ENCODE measurements around the gene FDXR. TPM values are rescaled to one million over a fixed set of nuclear protein-coding genes. Genes with fewer than 3 reads are reported as not detected.

FDXR gene
- total RNA-seq, 4 donors from 2014 or later = 3.6 to 7.8 (median 4.6) TPM

DNA sequence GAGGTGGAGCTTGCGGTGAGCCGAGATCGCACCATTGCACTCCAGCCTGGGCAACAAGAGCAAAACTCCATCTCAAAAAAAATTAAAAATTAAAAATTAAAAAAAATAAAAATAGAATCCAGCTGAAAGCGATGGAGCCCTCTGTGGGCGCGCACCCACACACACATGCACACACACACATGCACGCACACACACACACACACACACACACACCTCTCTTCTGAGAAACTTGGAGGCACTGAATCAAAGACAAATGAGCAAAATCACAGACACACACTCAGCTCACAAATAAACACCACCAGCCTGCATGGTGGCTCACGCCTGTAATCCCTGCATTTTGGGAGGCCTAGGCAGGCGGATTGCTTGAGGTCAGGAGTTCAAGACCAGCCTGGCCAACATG, 30.2 kb upstream of the FDXR start:
- Histone ChIP-seq H3K36me3 (no peaks in the 10 kb centered on the region), H3K27me3 (peaks cover 66% of the 10 kb centered on the region), H3K27ac (no peak overlapping the region), H3K9me3 (no peaks in the 10 kb centered on the region), H3K4me1 (no peaks in the 10 kb centered on the region), H3K4me3 (no peak overlapping the region)
- no peak for ATAC-seq
- TF ChIP-seq POLR2AphosphoS5 (IDR thresholded peaks at IDR 0.05) (no peak), EP300 (IDR thresholded peaks at IDR 0.05) (no peak), POLR2A (IDR thresholded peaks at IDR 0.05) (no peak)
- TF ChIP-seq, protein P1, sequence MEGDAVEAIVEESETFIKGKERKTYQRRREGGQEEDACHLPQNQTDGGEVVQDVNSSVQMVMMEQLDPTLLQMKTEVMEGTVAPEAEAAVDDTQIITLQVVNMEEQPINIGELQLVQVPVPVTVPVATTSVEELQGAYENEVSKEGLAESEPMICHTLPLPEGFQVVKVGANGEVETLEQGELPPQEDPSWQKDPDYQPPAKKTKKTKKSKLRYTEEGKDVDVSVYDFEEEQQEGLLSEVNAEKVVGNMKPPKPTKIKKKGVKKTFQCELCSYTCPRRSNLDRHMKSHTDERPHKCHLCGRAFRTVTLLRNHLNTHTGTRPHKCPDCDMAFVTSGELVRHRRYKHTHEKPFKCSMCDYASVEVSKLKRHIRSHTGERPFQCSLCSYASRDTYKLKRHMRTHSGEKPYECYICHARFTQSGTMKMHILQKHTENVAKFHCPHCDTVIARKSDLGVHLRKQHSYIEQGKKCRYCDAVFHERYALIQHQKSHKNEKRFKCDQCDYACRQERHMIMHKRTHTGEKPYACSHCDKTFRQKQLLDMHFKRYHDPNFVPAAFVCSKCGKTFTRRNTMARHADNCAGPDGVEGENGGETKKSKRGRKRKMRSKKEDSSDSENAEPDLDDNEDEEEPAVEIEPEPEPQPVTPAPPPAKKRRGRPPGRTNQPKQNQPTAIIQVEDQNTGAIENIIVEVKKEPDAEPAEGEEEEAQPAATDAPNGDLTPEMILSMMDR (IDR thresholded peaks at IDR 0.05) = no peak
- 81 to 91% methylated on average over 6 to 9 of the region's 9 CpGs for WGBS, 2 donors (ENCODE audit: low coverage in 1 of 2)

- WGBS, 2 donors (ENCODE audit: low coverage in 1 of 2) = 51 to 59% methylated on average over 6 to 11 of the region's 14 CpGs
- ATAC-seq = no peak
- H3K36me3 ChIP-seq = no peaks in the 10 kb centered on the region
- H3K27ac ChIP-seq = no peak overlapping the region
- no peaks in the 10 kb centered on the region for H3K9me3 ChIP-seq
- TF ChIP-seq, protein P1 (IDR thresholded peaks at IDR 0.05) = no peak
- TF ChIP-seq EP300 (IDR thresholded peaks at IDR 0.05) (no peak), POLR2AphosphoS5 (IDR thresholded peaks at IDR 0.05) (no peak), POLR2A (IDR thresholded peaks at IDR 0.05) (no peak)
- peaks cover 61% of the 10 kb centered on the region for H3K27me3 ChIP-seq
- no peak overlapping the region for H3K4me3 ChIP-seq
- no peaks in the 10 kb centered on the region for H3K4me1 ChIP-seq
Measured at GRCh38 chr17:74901353-74902135, 28.8 kb upstream of the FDXR start.

- Histone ChIP-seq H3K9me3 (no peaks in the 10 kb centered on the region), H3K4me3 (no peak overlapping the region), H3K4me1 (no peaks in the 10 kb centered on the region), H3K36me3 (no peaks in the 10 kb centered on the region), H3K27ac (no peak overlapping the region), H3K27me3 (peaks cover 63% of the 10 kb centered on the region)
- WGBS, 2 donors (ENCODE audit: low coverage in 1 of 2) = 77 to 94% methylated on average over 6 to 8 of the region's 8 CpGs
- TF ChIP-seq, protein P1 (IDR thresholded peaks at IDR 0.05) = no peak
- TF ChIP-seq EP300 (IDR thresholded peaks at IDR 0.05) (no peak), POLR2AphosphoS5 (IDR thresholded peaks at IDR 0.05) (no peak)
- ATAC-seq = no peak
Measured at GRCh38 chr17:74900208-74900607, 27.4 kb upstream of the FDXR start.

GRCh38 chr17:74898376-74898946, 25.7 kb upstream of the FDXR start:
- Histone ChIP-seq H3K4me3 (no peak overlapping the region), H3K9me3 (no peaks in the 10 kb centered on the region), H3K36me3 (no peaks in the 10 kb centered on the region), H3K27ac (no peak overlapping the region), H3K27me3 (peaks cover 63% of the 10 kb centered on the region), H3K4me1 (peaks cover 0 to 6% (median 3%) of the 10 kb centered on the region in 3 donors)
- no peak for ATAC-seq
- WGBS, 2 donors (ENCODE audit: low coverage in 1 of 2) = 45 to 100% methylated on average over 2 of the region's 11 CpGs
- TF ChIP-seq POLR2A (IDR thresholded peaks at IDR 0.05) = no peak
- TF ChIP-seq, protein P1 (IDR thresholded peaks at IDR 0.05) = no peak
- TF ChIP-seq POLR2AphosphoS5 (IDR thresholded peaks at IDR 0.05) = no peak
- no peak for TF ChIP-seq EP300 (IDR thresholded peaks at IDR 0.05)
